ENCODE measurements around the gene PDHX.

Gene PDHX

DNA sequence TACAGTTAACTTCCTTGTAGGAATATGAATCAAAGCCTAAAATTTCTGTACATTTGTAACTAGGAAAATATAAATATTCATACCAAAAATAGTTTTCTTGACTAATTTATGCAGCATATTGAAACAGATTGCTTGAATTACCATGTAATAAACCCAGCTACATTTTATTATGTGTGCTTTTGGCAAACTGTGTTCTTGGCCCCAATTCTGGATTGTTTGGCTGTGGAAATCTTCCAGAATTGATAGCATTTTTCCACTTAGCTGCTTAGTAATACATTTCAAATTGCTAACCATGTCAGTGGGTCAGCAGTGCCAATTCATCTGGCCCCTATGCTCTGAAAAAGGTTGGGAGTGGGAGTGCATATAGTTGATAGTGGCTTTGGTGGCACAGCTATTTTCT lies 32.3 kb downstream of the PDHX start:
- H3K4me2 ChIP-seq (ENCODE audit: insufficient read depth, low read length, poor library complexity, severe bottlenecking): no peak overlapping the region
- peaks cover 0 to 12% of the 10 kb centered on the region in 2 donors for H3K9me3 ChIP-seq (replicated peaks in 1 of 2; ENCODE audit: control insufficient read depth in 2 of 2, insufficient read depth in 1 of 2, low read depth in 1 of 2, low read length in 2 of 2)
- H3K36me3 ChIP-seq (replicated peaks in 1 of 2; ENCODE audit: control insufficient read depth in 2 of 2, insufficient read depth in 2 of 2, low read length in 2 of 2): peaks cover 0 to 37% of the 10 kb centered on the region in 2 donors
- H2BK5ac ChIP-seq (ENCODE audit: low read length): no peak overlapping the region
- H3K4me3 ChIP-seq (ENCODE audit: low read length in 2 of 2): no peak overlapping the region
- H3K27me3 ChIP-seq (ENCODE audit: control insufficient read depth in 3 of 3, insufficient read depth in 3 of 3, low read depth in 1 of 3, low read length in 3 of 3): no peaks in the 10 kb centered on the region
- no peak overlapping the region for H3K23ac ChIP-seq (ENCODE audit: low read depth, low read length, poor library complexity)
- no peaks in the 10 kb centered on the region for H3K4me1 ChIP-seq (ENCODE audit: control insufficient read depth in 2 of 2, insufficient read depth in 1 of 2, low read depth in 1 of 2, low read length in 2 of 2)
- H2BK15ac ChIP-seq (ENCODE audit: low read length): no peak overlapping the region
- no peak overlapping the region for H2BK120ac ChIP-seq (ENCODE audit: low read depth, low read length)
- H3K14ac ChIP-seq (ENCODE audit: low read length): no peak overlapping the region
- no peak overlapping the region for H2BK12ac ChIP-seq (ENCODE audit: low read length)
- H3K4ac ChIP-seq (ENCODE audit: low read length): no peak overlapping the region
- no peak overlapping the region for H3K9ac ChIP-seq (ENCODE audit: low read depth, low read length, poor library complexity)
- H4K8ac ChIP-seq (ENCODE audit: low read depth, low read length): no peak overlapping the region
- no peak overlapping the region for H2AK5ac ChIP-seq (ENCODE audit: low read depth, low read length)
- no peak overlapping the region for H3K27ac ChIP-seq (replicated peaks; ENCODE audit: low read length)
- no peak overlapping the region for H3K18ac ChIP-seq (ENCODE audit: low read length)
- no peak overlapping the region for H4K91ac ChIP-seq (ENCODE audit: low read depth, low read length, poor library complexity)
- no peak for DNase-seq (ENCODE audit: low spot score)
- H2AFZ ChIP-seq (ENCODE audit: low read length): no peak overlapping the region
- H3K79me1 ChIP-seq (ENCODE audit: low read depth, low read length): no peaks in the 10 kb centered on the region

DNA sequence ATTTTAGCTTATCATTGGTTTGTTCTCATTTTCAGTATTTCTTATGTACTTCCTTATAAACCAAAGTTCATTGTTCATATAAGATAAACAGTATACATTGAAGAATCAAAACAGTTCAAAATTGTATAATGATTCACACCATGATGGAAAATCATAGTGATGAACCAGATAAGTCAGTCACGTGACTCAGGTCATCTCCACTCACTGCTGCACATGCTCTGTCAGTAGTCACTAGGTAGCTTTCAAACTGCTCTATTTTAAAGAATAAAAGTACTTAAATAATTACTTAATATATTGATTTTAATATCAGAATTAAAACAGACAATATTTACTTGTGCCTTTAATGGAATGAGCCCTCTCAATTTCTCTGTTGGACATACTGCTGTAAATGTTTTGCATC lies 37.5 kb downstream of the PDHX start:
- no peak overlapping the region for H2AK5ac ChIP-seq (ENCODE audit: low read depth, low read length)
- peaks cover 0 to 35% of the 10 kb centered on the region in 2 donors for H3K36me3 ChIP-seq (replicated peaks in 1 of 2; ENCODE audit: control insufficient read depth in 2 of 2, insufficient read depth in 2 of 2, low read length in 2 of 2)
- H4K91ac ChIP-seq (ENCODE audit: low read depth, low read length, poor library complexity): no peak overlapping the region
- H2BK12ac ChIP-seq (ENCODE audit: low read length): no peak overlapping the region
- no peak overlapping the region for H2BK120ac ChIP-seq (ENCODE audit: low read depth, low read length)
- H2BK15ac ChIP-seq (ENCODE audit: low read length): no peak overlapping the region
- no peak overlapping the region for H4K8ac ChIP-seq (ENCODE audit: low read depth, low read length)
- no peaks in the 10 kb centered on the region for H3K27me3 ChIP-seq (ENCODE audit: control insufficient read depth in 3 of 3, insufficient read depth in 3 of 3, low read depth in 1 of 3, low read length in 3 of 3)
- H3K79me1 ChIP-seq (ENCODE audit: low read depth, low read length): no peaks in the 10 kb centered on the region
- no peak overlapping the region for H3K4me2 ChIP-seq (ENCODE audit: insufficient read depth, low read length, poor library complexity, severe bottlenecking)
- H3K23ac ChIP-seq (ENCODE audit: low read depth, low read length, poor library complexity): no peak overlapping the region
- no peak overlapping the region for H2AFZ ChIP-seq (ENCODE audit: low read length)
- no peak overlapping the region for H2BK5ac ChIP-seq (ENCODE audit: low read length)
- DNase-seq (ENCODE audit: low spot score): no peak
- no peak overlapping the region for H3K4ac ChIP-seq (ENCODE audit: low read length)
- WGBS, 2 donors (ENCODE audit: extremely low coverage in 2 of 2, insufficient read length in 2 of 2, insufficient replicate concordance in 1 of 2): no CpG with 5 or more reads among the region's 1 CpG
- H3K27ac ChIP-seq (replicated peaks; ENCODE audit: low read length): no peak overlapping the region
- H3K18ac ChIP-seq (ENCODE audit: low read length): no peak overlapping the region
- H3K4me3 ChIP-seq (ENCODE audit: low read length in 2 of 2): no peak overlapping the region
- peaks cover 0 to 3% of the 10 kb centered on the region in 2 donors for H3K9me3 ChIP-seq (replicated peaks in 1 of 2; ENCODE audit: control insufficient read depth in 2 of 2, insufficient read depth in 1 of 2, low read depth in 1 of 2, low read length in 2 of 2)
- no peak overlapping the region for H3K9ac ChIP-seq (ENCODE audit: low read depth, low read length, poor library complexity)
- no peak overlapping the region for H3K14ac ChIP-seq (ENCODE audit: low read length)
- H3K4me1 ChIP-seq (ENCODE audit: control insufficient read depth in 2 of 2, insufficient read depth in 1 of 2, low read depth in 1 of 2, low read length in 2 of 2): no peaks in the 10 kb centered on the region

DNA sequence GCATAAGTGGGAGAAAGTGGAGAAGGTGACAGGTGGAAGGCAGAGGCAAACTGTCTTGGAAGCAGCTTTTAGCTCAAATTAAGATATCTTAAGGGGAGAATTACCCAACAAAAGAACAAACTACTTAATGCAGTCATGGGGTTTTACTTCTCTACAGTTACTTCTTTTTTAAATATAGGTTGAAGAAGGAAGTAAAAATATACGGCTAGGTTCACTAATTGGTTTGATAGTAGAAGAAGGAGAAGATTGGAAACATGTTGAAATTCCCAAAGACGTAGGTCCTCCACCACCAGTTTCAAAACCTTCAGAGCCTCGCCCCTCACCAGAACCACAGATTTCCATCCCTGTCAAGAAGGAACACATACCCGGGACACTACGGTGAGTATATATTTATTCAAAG lies 40.8 kb downstream of the PDHX start:
- H3K4me3 ChIP-seq (ENCODE audit: low read length in 2 of 2): no peak overlapping the region
- no peak overlapping the region for H3K9ac ChIP-seq (ENCODE audit: low read depth, low read length, poor library complexity)
- H4K91ac ChIP-seq (ENCODE audit: low read depth, low read length, poor library complexity): no peak overlapping the region
- peaks cover 0 to 57% of the 10 kb centered on the region in 2 donors for H3K36me3 ChIP-seq (replicated peaks in 1 of 2; ENCODE audit: control insufficient read depth in 2 of 2, insufficient read depth in 2 of 2, low read length in 2 of 2)
- no peak overlapping the region for H3K18ac ChIP-seq (ENCODE audit: low read length)
- no peaks in the 10 kb centered on the region for H3K4me1 ChIP-seq (ENCODE audit: control insufficient read depth in 2 of 2, insufficient read depth in 1 of 2, low read depth in 1 of 2, low read length in 2 of 2)
- no peak overlapping the region for H2BK12ac ChIP-seq (ENCODE audit: low read length)
- no peaks in the 10 kb centered on the region for H3K9me3 ChIP-seq (replicated peaks in 1 of 2; ENCODE audit: control insufficient read depth in 2 of 2, insufficient read depth in 1 of 2, low read depth in 1 of 2, low read length in 2 of 2)
- H3K14ac ChIP-seq (ENCODE audit: low read length): no peak overlapping the region
- H3K27me3 ChIP-seq (ENCODE audit: control insufficient read depth in 3 of 3, insufficient read depth in 3 of 3, low read depth in 1 of 3, low read length in 3 of 3): no peaks in the 10 kb centered on the region
- no peak overlapping the region for H2BK15ac ChIP-seq (ENCODE audit: low read length)
- no peaks in the 10 kb centered on the region for H3K79me1 ChIP-seq (ENCODE audit: low read depth, low read length)
- no peak for DNase-seq (ENCODE audit: low spot score)
- H3K27ac ChIP-seq (replicated peaks; ENCODE audit: low read length): no peak overlapping the region
- H2BK120ac ChIP-seq (ENCODE audit: low read depth, low read length): no peak overlapping the region
- H2BK5ac ChIP-seq (ENCODE audit: low read length): no peak overlapping the region
- no peak overlapping the region for H3K23ac ChIP-seq (ENCODE audit: low read depth, low read length, poor library complexity)
- no peak overlapping the region for H2AK5ac ChIP-seq (ENCODE audit: low read depth, low read length)
- no peak overlapping the region for H4K8ac ChIP-seq (ENCODE audit: low read depth, low read length)
- no peak overlapping the region for H3K4ac ChIP-seq (ENCODE audit: low read length)
- WGBS, 2 donors (ENCODE audit: extremely low coverage in 2 of 2, insufficient read length in 2 of 2, insufficient replicate concordance in 1 of 2): 100% methylated on average over 1 of the region's 5 CpGs; no CpG with 5 or more reads in 1 of the 2 donors
- no peak overlapping the region for H3K4me2 ChIP-seq (ENCODE audit: insufficient read depth, low read length, poor library complexity, severe bottlenecking)
- no peak overlapping the region for H2AFZ ChIP-seq (ENCODE audit: low read length)

DNA sequence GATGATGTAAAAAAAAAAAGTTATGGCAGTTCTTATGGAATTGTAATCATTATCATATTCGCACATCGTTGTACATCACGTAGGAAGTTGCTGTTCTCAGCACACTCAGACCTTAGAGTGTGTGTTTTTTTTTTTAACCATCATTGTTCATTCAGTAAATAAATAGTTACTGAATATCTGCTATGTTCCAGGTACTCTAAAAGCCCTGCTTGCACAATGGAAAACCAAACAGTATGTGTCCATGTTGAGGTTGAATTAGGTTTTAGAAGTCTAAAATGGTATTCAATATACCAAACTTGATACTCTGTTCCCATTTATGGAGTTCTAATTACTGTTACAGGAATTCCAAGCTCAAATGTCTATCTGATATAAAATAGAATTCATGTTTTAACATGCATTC lies 41.2 kb downstream of the PDHX start:
- H2BK15ac ChIP-seq (ENCODE audit: low read length): no peak overlapping the region

More for the DNA sequence above, 41.2 kb downstream of the PDHX start:
- no peak overlapping the region for H3K23ac ChIP-seq (ENCODE audit: low read depth, low read length, poor library complexity)
- no peak overlapping the region for H4K8ac ChIP-seq (ENCODE audit: low read depth, low read length)
- no peak overlapping the region for H3K18ac ChIP-seq (ENCODE audit: low read length)
- no peak overlapping the region for H3K27ac ChIP-seq (replicated peaks; ENCODE audit: low read length)
- no peak overlapping the region for H2AFZ ChIP-seq (ENCODE audit: low read length)
- no peak overlapping the region for H2BK5ac ChIP-seq (ENCODE audit: low read length)
- H2AK5ac ChIP-seq (ENCODE audit: low read depth, low read length): no peak overlapping the region
- no peak overlapping the region for H3K14ac ChIP-seq (ENCODE audit: low read length)
- H3K4me2 ChIP-seq (ENCODE audit: insufficient read depth, low read length, poor library complexity, severe bottlenecking): no peak overlapping the region
- H3K9me3 ChIP-seq (replicated peaks in 1 of 2; ENCODE audit: control insufficient read depth in 2 of 2, insufficient read depth in 1 of 2, low read depth in 1 of 2, low read length in 2 of 2): no peaks in the 10 kb centered on the region
- H3K36me3 ChIP-seq (replicated peaks in 1 of 2; ENCODE audit: control insufficient read depth in 2 of 2, insufficient read depth in 2 of 2, low read length in 2 of 2): peaks cover 0 to 59% of the 10 kb centered on the region in 2 donors
- H3K79me1 ChIP-seq (ENCODE audit: low read depth, low read length): no peaks in the 10 kb centered on the region
- no peak for DNase-seq (ENCODE audit: low spot score)
- H3K9ac ChIP-seq (ENCODE audit: low read depth, low read length, poor library complexity): no peak overlapping the region
- H3K27me3 ChIP-seq (ENCODE audit: control insufficient read depth in 3 of 3, insufficient read depth in 3 of 3, low read depth in 1 of 3, low read length in 3 of 3): no peaks in the 10 kb centered on the region
- WGBS, 2 donors (ENCODE audit: extremely low coverage in 2 of 2, insufficient read length in 2 of 2, insufficient replicate concordance in 1 of 2): no CpG with 5 or more reads among the region's 3 CpGs
- H2BK12ac ChIP-seq (ENCODE audit: low read length): no peak overlapping the region
- H3K4me1 ChIP-seq (ENCODE audit: control insufficient read depth in 2 of 2, insufficient read depth in 1 of 2, low read depth in 1 of 2, low read length in 2 of 2): no peaks in the 10 kb centered on the region
- H3K4me3 ChIP-seq (ENCODE audit: low read length in 2 of 2): no peak overlapping the region
- no peak overlapping the region for H3K4ac ChIP-seq (ENCODE audit: low read length)
- no peak overlapping the region for H4K91ac ChIP-seq (ENCODE audit: low read depth, low read length, poor library complexity)
- H2BK120ac ChIP-seq (ENCODE audit: low read depth, low read length): no peak overlapping the region
